IMR-90 (cell line): ENCODE measurements around the gene CLK3. TPM values are rescaled to one million over a fixed set of nuclear protein-coding genes. Genes with fewer than 3 reads are reported as not detected.

Experiments used
- ATAC-seq: fragments of 200-7000 bp; cut with Tn5 transposase; 2 replicates; pipeline ENCODE4 v1.9.1; 2020; ENCODE audit warnings: low read depth, mild to moderate bottlenecking, moderate library complexity
- BruUV-seq: library from RNA; stranded (reverse); fragments of 400-500 nt; replicated peaks from 2 replicates; lab custom pipeline; 2021; lab: Mats Ljungman, UMichigan
- CTCF ChIA-PET: fragments of 300-600 bp; formaldehyde crosslinking; extraction: SDS; loops from one replicate; lab custom pipeline; 2021; ENCODE audit warnings: antibody characterized with exemption; lab: Yijun Ruan, JAX
- POLR2A ChIA-PET: fragments of 300-600 bp; sonication (Branson Sonifier 250); formaldehyde crosslinking; loops from one replicate; lab custom pipeline; 2022; ENCODE audit warnings: antibody characterized with exemption; ENCODE audit not compliant: unreplicated experiment; lab: Charles Lee
- DNase-seq: peaks from one replicate; pipeline ENCODE4 v3.0.0; 2013
- H2AFZ ChIP-seq: replicated peaks from 2 replicates; pipeline ENCODE3; 2013; ENCODE audit warnings: low read length, mild to moderate bottlenecking; ENCODE audit not compliant: poor library complexity
- H2AK5ac ChIP-seq: 2 replicates; pipeline ENCODE4 v1.6.1; 2013; ENCODE audit warnings: low read depth, low read length, inconsistent platforms
- H2AK9ac ChIP-seq: replicated peaks from 2 replicates; pipeline ENCODE3; 2013; ENCODE audit warnings: mild to moderate bottlenecking, low read depth, low read length, moderate library complexity; ENCODE audit not compliant: poor library complexity
- H2BK120ac ChIP-seq: 2 replicates; pipeline ENCODE4 v1.6.1; 2013; ENCODE audit warnings: low read depth, low read length, inconsistent platforms
- H2BK15ac ChIP-seq: 3 replicates; pipeline ENCODE4 v1.6.1; 2013; ENCODE audit warnings: low read depth, low read length, inconsistent platforms
- H2BK20ac ChIP-seq: 2 replicates; pipeline ENCODE4 v1.6.1; 2013; ENCODE audit warnings: low read depth, mild to moderate bottlenecking, inconsistent platforms, low read length, moderate library complexity
- H2BK5ac ChIP-seq: 2 replicates; pipeline ENCODE4 v1.6.1; 2013; ENCODE audit warnings: mild to moderate bottlenecking, low read depth, low read length, inconsistent platforms; ENCODE audit not compliant: poor library complexity, severe bottlenecking
- H3K14ac ChIP-seq: replicated peaks from 2 replicates; pipeline ENCODE4 v1.6.1; 2013; ENCODE audit warnings: low read depth, low read length, inconsistent platforms
- H3K18ac ChIP-seq: 2 replicates; pipeline ENCODE4 v1.6.1; 2013; ENCODE audit warnings: low read depth, low read length, control low read depth
- H3K23ac ChIP-seq: 2 replicates; pipeline ENCODE4 v1.6.1; 2013; ENCODE audit warnings: low read depth, low read length, inconsistent platforms
- H3K27ac ChIP-seq: 2 replicates; pipeline ENCODE4 v1.5.1; 2013; ENCODE audit warnings: mild to moderate bottlenecking, control low read depth, low read length; ENCODE audit not compliant: insufficient read depth
- H3K27me3 ChIP-seq: 2 replicates; pipeline ENCODE4 v1.6.1; 2013; ENCODE audit warnings: low read length; ENCODE audit not compliant: control insufficient read depth, insufficient read depth
- H3K36me3 ChIP-seq: 2 replicates; pipeline ENCODE4 v1.6.1; 2013; ENCODE audit warnings: low read length, mixed read lengths; ENCODE audit not compliant: control insufficient read depth, insufficient read depth
- H3K4ac ChIP-seq: 2 replicates; pipeline ENCODE4 v1.6.1; 2013; ENCODE audit warnings: low read depth, low read length, inconsistent platforms
- H3K4me1 ChIP-seq: 2 replicates; pipeline ENCODE4 v1.6.1; 2013; ENCODE audit warnings: low read length, mixed read lengths; ENCODE audit not compliant: control insufficient read depth, insufficient read depth
- H3K4me2 ChIP-seq: 2 replicates; pipeline ENCODE4 v1.6.1; 2013; ENCODE audit warnings: low read depth, mild to moderate bottlenecking, control low read depth, low read length, moderate library complexity
- H3K4me3 ChIP-seq: 2 replicates; pipeline ENCODE4 v1.5.1; 2013; ENCODE audit warnings: low read depth, mild to moderate bottlenecking, control low read depth, low read length, moderate library complexity; ENCODE audit not compliant: insufficient read depth
- H3K56ac ChIP-seq: 2 replicates; pipeline ENCODE4 v1.6.1; 2013; ENCODE audit warnings: low read length, inconsistent platforms; ENCODE audit not compliant: insufficient read depth; ENCODE audit errors: extremely low read depth
- H3K79me1 ChIP-seq, 2 experiments: 2 replicates each; pipeline ENCODE4 v1.6.1; 2013; ENCODE audit warnings: low read length in 2 of 2, inconsistent platforms in 1 of 2, low read depth in 1 of 2
- H3K9ac ChIP-seq: 2 replicates; pipeline ENCODE4 v1.6.1; 2013; ENCODE audit warnings: low read depth, low read length, control low read depth
- H3K9me1 ChIP-seq: 2 replicates; pipeline ENCODE4 v1.6.1; 2013; ENCODE audit warnings: low read length, inconsistent platforms; ENCODE audit not compliant: insufficient read depth
- H3K9me3 ChIP-seq: 2 replicates; pipeline ENCODE4 v1.6.1; 2013; ENCODE audit warnings: low read length; ENCODE audit not compliant: control insufficient read depth, insufficient read depth
- H4K20me1 ChIP-seq: 2 replicates; pipeline ENCODE4 v1.6.1; 2013; ENCODE audit warnings: low read length, inconsistent platforms; ENCODE audit not compliant: insufficient read depth
- H4K5ac ChIP-seq: 2 replicates; pipeline ENCODE4 v1.6.1; 2013; ENCODE audit warnings: mild to moderate bottlenecking, low read depth, low read length, control low read depth
- H4K8ac ChIP-seq, 2 experiments: 2 replicates each; pipeline ENCODE4 v1.6.1; 2013; ENCODE audit warnings: low read depth in 2 of 2, low read length in 2 of 2, control low read depth in 1 of 2, inconsistent platforms in 1 of 2
- H4K91ac ChIP-seq: 2 replicates; pipeline ENCODE4 v1.6.1; 2013; ENCODE audit warnings: low read depth, low read length, inconsistent platforms; ENCODE audit not compliant: insufficient read depth
- BHLHE40 ChIP-seq: fragments of 150-350 bp; IDR thresholded peaks from 2 replicates; pipeline ENCODE4 v1.6.1; 2016; ENCODE audit warnings: mild to moderate bottlenecking, low read depth, low read length
- CEBPB ChIP-seq: IDR thresholded peaks from 2 replicates; pipeline ENCODE4 v1.6.1; 2012; ENCODE audit warnings: low read depth, low read length, improper control_type of control experiment
- CHD1 ChIP-seq: IDR thresholded peaks from 2 replicates; pipeline ENCODE4 v1.6.1; 2012; ENCODE audit warnings: low read depth, low read length, improper control_type of control experiment
- CTCF ChIP-seq: conservative IDR thresholded peaks from 2 replicates; pipeline ENCODE4 v1.5.1; 2012; ENCODE audit warnings: mild to moderate bottlenecking, low read depth, low read length, improper control_type of control experiment
- FOS ChIP-seq: fragments of 150-350 bp; IDR thresholded peaks from 2 replicates; pipeline ENCODE4 v1.6.1; 2016; ENCODE audit warnings: low read depth, low read length
- MAFK ChIP-seq: IDR thresholded peaks from 2 replicates; pipeline ENCODE4 v1.6.1; 2012; ENCODE audit warnings: low read depth, low read length, improper control_type of control experiment
- MAZ ChIP-seq: IDR thresholded peaks from 2 replicates; pipeline ENCODE4 v1.6.1; 2012; ENCODE audit warnings: low read depth, mild to moderate bottlenecking, low read length, improper control_type of control experiment, moderate library complexity, borderline replicate concordance
- MXI1 ChIP-seq: IDR thresholded peaks from 2 replicates; pipeline ENCODE4 v1.6.1; 2012; ENCODE audit warnings: low read depth, mild to moderate bottlenecking, low read length, moderate library complexity, borderline replicate concordance
- POLR2A ChIP-seq: IDR thresholded peaks from 2 replicates; pipeline ENCODE4 v1.6.1; 2012; ENCODE audit warnings: mild to moderate bottlenecking, low read depth, low read length
- RAD21 ChIP-seq: IDR thresholded peaks from 2 replicates; pipeline ENCODE4 v1.6.1; 2012; ENCODE audit warnings: low read length, improper control_type of control experiment
- RCOR1 ChIP-seq: IDR thresholded peaks from 2 replicates; pipeline ENCODE4 v1.6.1; 2012; ENCODE audit warnings: mild to moderate bottlenecking, low read length, improper control_type of control experiment; ENCODE audit not compliant: insufficient replicate concordance
- SMC3 ChIP-seq: fragments of 150-350 bp; IDR thresholded peaks from 2 replicates; pipeline ENCODE4 v1.6.1; 2016; ENCODE audit warnings: low read depth, mild to moderate bottlenecking, antibody characterized with exemption, low read length, moderate library complexity
- WGBS, 2 experiments: methylation state at CpG; one replicate each; pipeline versions ENCODE4 v1.1.5 to v1.1.7; 2013; ENCODE audit warnings: missing lambda C conversion rate in 2 of 2; ENCODE audit not compliant: insufficient read length in 1 of 2; ENCODE audit errors: extremely low coverage in 2 of 2; 5-methylcytosine and 5-hydroxymethylcytosine counted together
- dilution Hi-C: fragments of 300-500 bp; cut with HindIII; formaldehyde crosslinking; loops from one replicate; pipeline ENCODE4 v1.14.3; 2018; ENCODE audit warnings: low sequenced_read_pairs; ENCODE audit not compliant: unreplicated experiment
- in situ Hi-C: fragments of 300-500 bp; cut with MboI; formaldehyde crosslinking; loops from 3 replicates; pipeline ENCODE4 v1.14.3; 2019; ENCODE audit warnings: low sequenced_read_pairs, inconsistent platforms, mixed read lengths
- intact Hi-C: fragments of 100-400 bp; cut with micrococcal nuclease; formaldehyde crosslinking; loops from 2 replicates; pipeline ENCODE4 v1.10.0; 2022
- polyA plus RNA-seq, 3 experiments: library from polyadenylated mRNA; depleted of rRNA; stranded (reverse); fragments of >200 nt; gene quantifications; 2 replicates each; pipeline ENCODE4 v1.2.3, GENCODE V29; 2012; ENCODE audit warnings: low replicate concordance in 1 of 3
- total RNA-seq: library from RNA; depleted of rRNA; stranded (reverse); fragments of >200 nt; gene quantifications from 2 replicates; pipeline ENCODE4 v1.2.3, GENCODE V29; 2012
- TF ChIP-seq, protein P1 (sequence below): fragments of 150-350 bp; IDR thresholded peaks from 2 replicates; pipeline ENCODE4 v1.6.1; 2016; ENCODE audit warnings: low read depth, mild to moderate bottlenecking, low read length, moderate library complexity, borderline replicate concordance

Gene CLK3
- total and polyA plus RNA-seq, 2 of the 4 experiments (the other 2 are of a cell fraction): 84.7 to 117 TPM

DNA sequence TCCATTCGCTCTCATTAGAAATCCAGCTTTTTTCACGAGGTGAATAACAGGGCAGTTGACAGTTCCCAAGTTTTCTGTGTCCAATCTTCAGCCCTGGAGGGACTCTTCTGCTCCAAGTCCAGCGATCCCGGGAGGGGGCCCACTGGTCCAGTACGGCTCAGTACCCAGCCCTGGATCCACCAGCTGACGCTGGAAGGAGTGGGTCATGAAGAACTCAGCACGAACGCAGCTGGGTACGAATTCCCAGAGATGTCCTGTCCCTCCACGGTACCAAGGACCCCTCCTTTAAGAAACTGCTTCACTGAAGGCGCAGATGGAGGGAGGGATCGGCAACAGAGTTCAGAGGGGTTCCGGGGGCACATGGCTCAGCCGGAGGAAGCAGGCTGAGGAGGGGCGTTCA, 16.5 kb upstream of the CLK3 start:
- H3K18ac ChIP-seq: no peak overlapping the region
- 0 out of 2 replicates have a peak, but pooled peaks cover 2% of the 10 kb centered on the region for H3K36me3 ChIP-seq
- no peak for DNase-seq
- H2BK20ac ChIP-seq: no peak overlapping the region; the same call in 1 of the 2 replicates
- no peak for ATAC-seq
- no peaks in the 10 kb centered on the region for H3K27me3 ChIP-seq
- H3K27ac ChIP-seq: no peak overlapping the region
- 0 out of 2 replicates have a peak overlapping the region, but pooled peaks have one; percentile 85 for H4K91ac ChIP-seq
- CTCF ChIA-PET: interaction anchor here (1.4 kb wide), 1 partner anchor 53 kb away, joined by 4 read pairs; no protein-coding TSS in a partner anchor
- peaks cover 15 to 16% of the 10 kb centered on the region in 2 experiments; a peak in 3 of 4 replicates for H3K79me1 ChIP-seq
- peak overlapping the region; percentile 4 for H2AK9ac ChIP-seq
- H2BK120ac ChIP-seq: no peak overlapping the region
- peak overlapping the region; percentile 89; the same call in 1 of the 2 replicates for H3K9ac ChIP-seq
- H3K23ac ChIP-seq: peak overlapping the region; percentile 73; the same call in 1 of the 2 replicates
- 80% methylated on average over 6 of the region's 15 CpGs; no CpG with 5 or more reads in 1 of the 2 experiments for WGBS, 2 experiments
- H2BK5ac ChIP-seq: no peak overlapping the region
- intact Hi-C loops: no loop called here
- H4K20me1 ChIP-seq: 0 out of 2 replicates have a peak, but pooled peaks cover 3% of the 10 kb centered on the region
- in situ Hi-C loops: no loop called here
- H3K9me1 ChIP-seq: peaks cover 4% of the 10 kb centered on the region; the same call in 1 of the 2 replicates
- no peak overlapping the region for H3K56ac ChIP-seq
- peak overlapping the region; percentile 76 for H3K4me2 ChIP-seq
- peak overlapping the region; percentile 91; the same call in 1 of the 2 replicates for H3K14ac ChIP-seq
- TF ChIP-seq SMC3: no peak
- no peak for TF ChIP-seq RCOR1
- no peak for TF ChIP-seq CEBPB
- TF ChIP-seq RAD21: no peak
- TF ChIP-seq CTCF: no peak
- no peak for TF ChIP-seq MXI1
- TF ChIP-seq BHLHE40: no peak
- TF ChIP-seq FOS: no peak
- no peak for TF ChIP-seq POLR2A
- no peak for TF ChIP-seq CHD1
- TF ChIP-seq MAFK: no peak
- TF ChIP-seq MAZ: no peak
- TF ChIP-seq, protein P1, sequence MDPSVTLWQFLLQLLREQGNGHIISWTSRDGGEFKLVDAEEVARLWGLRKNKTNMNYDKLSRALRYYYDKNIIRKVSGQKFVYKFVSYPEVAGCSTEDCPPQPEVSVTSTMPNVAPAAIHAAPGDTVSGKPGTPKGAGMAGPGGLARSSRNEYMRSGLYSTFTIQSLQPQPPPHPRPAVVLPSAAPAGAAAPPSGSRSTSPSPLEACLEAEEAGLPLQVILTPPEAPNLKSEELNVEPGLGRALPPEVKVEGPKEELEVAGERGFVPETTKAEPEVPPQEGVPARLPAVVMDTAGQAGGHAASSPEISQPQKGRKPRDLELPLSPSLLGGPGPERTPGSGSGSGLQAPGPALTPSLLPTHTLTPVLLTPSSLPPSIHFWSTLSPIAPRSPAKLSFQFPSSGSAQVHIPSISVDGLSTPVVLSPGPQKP: no peak
- no TSS peak for BruUV-seq
- no peak overlapping the region for H2AK5ac ChIP-seq
- peak overlapping the region; percentile 68 to 91; a peak in 3 of 4 replicates for H4K8ac ChIP-seq
- peak overlapping the region; percentile 61 for H3K4me3 ChIP-seq
- no peaks in the 10 kb centered on the region for H3K9me3 ChIP-seq
- POLR2A ChIA-PET: no interaction called here
- H3K4ac ChIP-seq: no peak overlapping the region
- peaks cover 6% of the 10 kb centered on the region; the same call in 1 of the 2 replicates for H3K4me1 ChIP-seq
- dilution Hi-C loops: no loop called here
- no peak overlapping the region for H4K5ac ChIP-seq
- peak overlapping the region; percentile 91 for H2AFZ ChIP-seq
- H2BK15ac ChIP-seq: no peak overlapping the region
